Effector CD4-positive, alpha-beta T cell (primary cell): ENCODE data around the gene MARK2.
A peak's percentile ranks its signal among the peaks of the same experiment; 100 is the strongest.
"Not testable (repeated sequence)": the region's sequence is repeated elsewhere in the genome, so short reads cannot be mapped to it uniquely, and the experiment has no call there.

Source experiments
- DNase-seq: peaks from one replicate; pipeline ENCODE4 v3.0.0-alpha.2; 2020

The MARK2 gene

DNA sequence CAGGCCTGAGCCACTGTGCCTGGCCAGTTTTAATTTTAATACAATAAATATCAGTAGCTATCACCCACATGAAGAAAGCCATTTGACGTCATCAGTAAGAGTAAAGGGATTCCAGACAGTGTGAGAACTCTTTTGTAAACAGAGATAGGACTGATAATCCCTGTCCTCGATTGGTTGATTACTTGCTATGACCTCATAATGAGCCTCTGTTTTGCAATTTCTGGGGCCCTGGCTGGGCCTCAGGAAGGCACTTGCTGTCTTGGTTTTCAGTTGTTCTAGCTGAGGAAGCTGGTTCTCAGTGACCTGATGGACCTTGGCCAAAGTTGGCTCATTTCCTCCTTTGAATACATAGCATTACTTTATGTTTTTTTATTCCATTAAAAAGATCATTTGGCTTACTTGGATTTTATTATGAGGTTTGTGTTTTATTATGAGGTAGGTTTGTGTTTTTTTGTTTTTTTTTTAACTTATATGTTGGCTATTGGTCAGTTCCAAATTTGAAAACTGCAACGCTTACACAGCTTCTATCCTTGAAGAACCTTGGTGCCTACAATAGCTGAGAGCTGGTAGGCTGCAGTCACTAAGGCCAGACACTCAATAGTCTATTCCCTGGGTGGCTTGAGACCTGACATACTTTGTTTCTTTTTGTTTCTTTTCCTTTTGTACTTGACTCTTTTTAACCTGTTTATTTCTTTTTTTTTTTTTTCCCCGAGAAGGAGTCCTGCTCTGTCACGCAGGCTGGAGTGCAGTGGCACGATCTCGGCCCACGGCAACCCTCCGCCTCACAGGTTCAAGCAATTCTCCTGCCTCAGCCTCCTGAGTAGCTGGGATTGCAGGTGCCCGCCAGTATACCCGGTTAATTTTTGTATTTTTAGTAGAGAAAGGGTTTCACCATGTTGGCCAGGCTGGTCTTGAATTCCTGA lies 20.0 kb downstream of the MARK2 start:
- no peak for DNase-seq

DNA sequence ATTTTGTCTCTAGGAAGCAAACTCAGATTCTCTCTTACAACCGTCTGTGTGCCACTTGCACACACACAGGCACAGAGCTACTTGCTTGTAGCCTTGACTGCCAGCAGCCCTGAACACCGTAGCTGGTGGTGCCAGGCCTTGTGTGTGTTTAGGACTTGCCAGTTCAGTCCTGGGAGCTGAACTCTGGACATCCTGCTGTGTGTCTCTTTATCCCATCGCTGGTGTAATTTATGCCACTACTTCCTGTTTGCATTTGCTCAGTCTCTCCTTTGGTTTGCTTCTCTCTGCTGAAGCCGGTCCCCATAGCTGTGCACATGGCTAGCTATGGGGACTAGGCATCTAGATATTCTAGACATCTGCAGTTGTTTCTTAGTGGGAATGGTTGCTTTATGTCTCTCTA lies 24.0 kb downstream of the MARK2 start:
- no peak for DNase-seq

DNA sequence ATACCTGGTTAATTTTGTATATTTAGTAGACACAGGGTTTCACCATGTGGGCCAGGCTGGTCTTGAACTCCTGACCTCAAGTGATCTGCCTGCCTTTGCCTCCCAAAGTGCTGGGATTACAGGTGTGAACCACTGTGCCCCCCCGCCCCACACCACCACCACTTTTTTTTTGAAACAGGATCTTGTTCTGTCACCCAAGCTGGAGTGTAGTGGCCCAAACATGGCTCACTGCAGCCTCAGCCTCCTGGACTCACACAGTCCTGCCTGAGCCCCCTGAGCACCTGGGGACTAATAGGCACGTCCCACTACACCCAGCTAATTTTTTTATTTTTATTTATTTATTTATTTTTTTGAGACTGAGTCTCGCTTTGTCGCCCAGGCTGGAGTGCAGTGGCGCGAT lies 24.7 kb downstream of the MARK2 start:
- not testable (repeated sequence) for DNase-seq

- peak; percentile 64 for DNase-seq
Observed at GRCh38 chr11:63866211-63866610, 27.3 kb downstream of the MARK2 start.

- no peak for DNase-seq
Observed at GRCh38 chr11:63867511-63867910, 28.6 kb downstream of the MARK2 start.

DNA sequence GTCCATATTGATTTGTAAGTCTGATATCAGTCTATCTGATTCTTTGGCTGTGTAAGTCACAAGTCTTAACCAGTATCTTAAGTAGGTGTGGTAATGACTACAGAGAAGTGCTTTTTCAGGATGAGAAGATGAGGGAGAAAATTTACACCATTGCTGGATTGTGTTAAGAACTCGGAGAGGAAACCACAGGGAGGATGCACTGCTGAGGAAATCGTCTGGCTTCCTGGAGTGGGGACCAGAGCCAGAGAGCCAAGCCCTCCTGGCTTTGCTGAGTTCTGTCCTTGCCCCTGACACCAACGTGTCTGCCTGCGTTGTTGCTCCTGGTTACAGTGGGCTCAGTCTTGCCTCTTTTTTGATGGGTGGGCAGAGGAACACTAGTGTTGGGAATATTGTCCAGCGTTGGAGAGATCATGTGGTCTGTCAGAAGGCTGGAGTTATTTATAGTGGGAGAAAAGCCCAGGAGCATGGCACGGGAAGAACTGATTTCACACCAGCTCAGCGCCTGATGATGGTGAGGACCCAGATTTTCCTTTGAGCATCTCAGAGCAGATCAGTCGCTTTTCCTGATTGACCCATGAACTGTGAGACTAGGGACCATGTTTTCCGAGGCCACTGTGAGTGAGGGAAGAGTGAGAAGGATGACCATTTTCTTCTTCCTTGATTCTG lies 29.6 kb downstream of the MARK2 start:
- no peak for DNase-seq

DNA sequence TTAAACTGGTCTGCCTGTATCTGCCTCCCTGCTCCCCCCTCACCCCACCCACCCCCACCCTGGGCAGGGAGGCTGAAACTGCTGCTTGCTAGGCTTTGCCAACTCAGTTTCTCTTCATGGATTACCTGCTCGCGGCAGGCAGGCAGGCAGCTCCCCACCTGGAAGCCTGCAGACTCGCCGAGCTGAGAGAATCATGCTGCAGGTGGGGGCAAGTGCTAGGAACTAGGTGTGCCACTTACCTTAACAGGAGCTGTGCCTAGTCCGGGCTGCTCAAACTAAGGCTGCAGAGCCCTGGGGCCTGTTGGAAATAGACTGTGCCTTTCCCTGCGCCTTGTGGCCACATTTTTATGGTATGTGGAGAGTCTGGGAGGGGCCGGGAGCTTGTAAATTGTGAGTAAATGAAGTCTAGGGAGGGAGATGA lies 30.3 kb downstream of the MARK2 start:
- no peak for DNase-seq

DNA sequence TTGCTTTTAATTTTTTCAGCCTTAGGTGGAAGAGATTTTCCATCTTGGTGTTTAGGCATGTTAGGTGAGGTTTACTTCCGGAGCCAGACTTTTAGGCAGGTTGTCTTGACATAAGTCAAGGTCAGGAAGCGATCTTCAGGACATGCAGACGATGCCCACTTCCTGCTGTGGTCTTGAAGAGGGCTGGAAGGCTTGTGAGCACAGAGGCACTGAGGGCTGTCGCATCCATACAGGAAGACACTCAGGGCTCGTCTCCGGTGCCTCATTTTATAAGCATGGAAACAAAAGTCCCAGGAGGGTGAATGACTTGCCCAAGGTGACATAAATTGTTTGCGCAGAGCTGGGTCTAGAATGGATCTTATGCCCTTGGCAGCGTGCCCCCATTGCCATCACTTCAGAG lies 30.8 kb downstream of the MARK2 start:
- no peak for DNase-seq

- DNase-seq = no peak
Observed at GRCh38 chr11:63870351-63871140, 31.6 kb downstream of the MARK2 start.

- DNase-seq = no peak
Observed at GRCh38 chr11:63871962-63872799, 33.3 kb downstream of the MARK2 start.

DNA sequence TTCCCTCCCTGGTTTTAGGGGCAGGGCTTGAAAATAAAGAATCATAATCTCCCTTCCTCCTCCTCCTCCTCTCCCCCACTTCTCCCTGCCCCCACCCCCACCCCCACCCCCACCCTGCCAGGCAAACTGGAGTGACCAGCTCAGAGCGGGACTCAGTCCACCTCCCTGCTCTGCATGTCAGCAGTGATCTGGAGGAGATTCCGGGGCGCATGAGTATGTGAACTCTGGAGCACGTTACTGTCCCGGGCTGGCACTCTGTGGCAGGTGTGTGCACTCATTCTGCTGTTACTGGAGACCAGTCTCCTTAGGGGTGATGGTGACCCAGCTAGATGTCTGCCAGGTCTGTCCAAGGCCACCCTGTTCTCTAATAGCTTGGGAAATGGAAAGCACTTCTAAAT lies 33.9 kb downstream of the MARK2 start:
- no peak for DNase-seq

DNA sequence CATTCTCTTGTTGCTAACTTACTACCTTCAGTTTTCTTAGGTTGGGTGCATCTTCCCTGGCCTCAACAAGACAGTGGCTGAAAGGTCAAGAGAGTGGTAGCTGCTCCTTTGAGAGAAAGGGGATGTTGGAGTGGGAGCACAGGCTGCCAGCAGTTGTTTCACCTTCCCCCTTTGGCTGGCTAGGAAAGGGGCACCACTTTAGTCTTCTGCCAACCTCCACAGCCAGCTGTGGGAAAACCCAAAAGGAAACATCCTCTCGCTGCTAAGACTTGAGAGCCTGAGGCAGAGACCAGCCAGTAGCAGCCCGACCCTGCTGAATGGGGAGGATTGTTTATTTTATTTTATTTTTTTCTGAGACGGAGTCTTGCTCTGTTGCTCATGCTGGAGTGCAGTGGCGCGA lies 34.4 kb downstream of the MARK2 start:
- DNase-seq = no peak

DNA sequence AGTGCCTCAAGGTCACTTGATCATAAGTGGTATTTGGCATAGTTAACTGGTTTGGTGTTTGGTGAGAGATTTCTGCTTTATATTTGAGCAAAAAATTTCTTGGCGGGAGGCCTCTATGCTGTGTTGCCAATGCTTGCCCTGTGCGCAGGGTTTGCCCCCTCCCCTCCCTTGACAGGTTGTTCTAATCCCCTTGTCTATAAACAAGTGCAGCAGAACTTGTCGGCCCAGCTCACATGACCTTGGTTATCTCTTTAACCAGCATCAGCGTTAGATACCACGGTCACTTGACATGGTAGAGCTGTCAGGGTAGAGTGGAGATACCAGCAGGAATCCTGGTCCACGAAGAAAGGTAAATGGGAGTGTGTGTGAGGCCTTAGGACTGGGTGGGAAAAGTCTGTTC lies 35.6 kb downstream of the MARK2 start:
- DNase-seq = no peak

- DNase-seq = no peak
Observed at GRCh38 chr11:63875506-63876065, 36.7 kb downstream of the MARK2 start.

- no peak for DNase-seq
Observed at GRCh38 chr11:63876616-63877015, 37.7 kb downstream of the MARK2 start.

DNA sequence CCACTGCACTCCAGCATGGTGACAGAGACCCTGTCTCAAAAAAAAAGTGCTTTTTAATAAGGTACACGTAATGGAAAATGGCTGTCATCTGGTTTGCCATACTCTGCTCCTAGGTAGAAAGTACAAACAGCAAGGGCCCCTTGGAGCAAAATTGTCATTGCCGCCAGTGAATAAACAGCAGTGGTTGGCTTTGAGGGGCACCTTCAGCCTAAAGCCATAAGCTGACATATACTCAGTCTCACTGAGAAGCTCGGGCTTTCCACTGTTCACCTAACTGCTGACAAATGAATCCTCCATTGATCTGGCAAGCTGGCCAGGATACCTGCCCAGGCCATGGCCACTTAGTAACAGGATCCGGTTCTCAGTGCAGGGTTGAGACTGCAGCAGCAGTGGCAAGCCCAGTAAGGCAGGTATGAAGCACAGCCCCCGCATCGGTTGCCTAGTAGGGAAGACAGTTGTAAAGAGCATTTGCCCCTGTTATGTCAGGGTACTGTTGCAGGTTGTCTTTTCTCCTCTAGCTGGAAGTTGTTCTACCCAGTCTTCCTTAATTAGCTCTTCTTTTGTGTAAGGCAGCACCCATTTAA lies 38.8 kb downstream of the MARK2 start:
- DNase-seq = no peak

- DNase-seq = no peak
Observed at GRCh38 chr11:63879598-63880402, 40.9 kb downstream of the MARK2 start.

GRCh38 chr11:63880403-63880790 lies 41.5 kb downstream of the MARK2 start:
- no peak for DNase-seq

DNA sequence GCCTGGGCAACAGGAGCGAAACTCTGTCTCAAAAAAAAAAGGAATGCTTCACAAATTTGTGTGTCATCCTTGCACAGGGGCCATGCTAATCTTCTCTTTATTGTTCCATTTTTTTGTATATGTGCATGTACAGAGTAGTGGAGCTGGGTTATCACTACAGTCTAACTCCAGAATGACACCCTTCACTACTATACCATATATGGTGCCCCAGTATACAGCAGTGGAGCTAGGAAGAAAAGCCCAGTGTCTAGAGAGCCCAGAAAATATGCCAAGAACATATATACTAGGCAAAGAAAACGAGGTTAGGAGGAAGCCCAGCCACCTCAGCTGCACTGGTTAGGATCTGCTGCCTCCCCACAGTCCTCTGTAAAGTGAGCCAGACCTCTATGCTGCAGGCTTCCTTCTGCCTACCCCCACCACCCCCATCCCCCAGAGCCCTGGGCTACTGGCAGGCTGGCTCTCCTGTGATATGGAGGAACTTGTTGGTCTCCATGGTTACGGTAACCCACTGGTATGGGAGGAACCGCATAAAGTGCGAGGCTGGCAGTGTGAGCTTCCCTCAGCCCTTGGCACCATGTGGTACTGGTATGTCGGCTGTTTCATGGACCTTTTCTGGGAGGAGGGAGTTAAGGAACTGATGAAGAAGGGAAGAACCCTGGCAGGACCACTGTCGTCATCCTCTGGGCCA lies 43.8 kb downstream of the MARK2 start:
- DNase-seq = no peak

GRCh38 chr11:63883791-63884190 lies 44.9 kb downstream of the MARK2 start:
- DNase-seq = no peak
